ENCODE measurements around the gene IPO11.
"Not testable (repeated sequence)": the region's sequence is repeated elsewhere in the genome, so short reads cannot be mapped to it uniquely, and the experiment has no call there.

The IPO11 gene

GRCh38 chr5:62643556-62644451, 231.2 kb downstream of the IPO11 start:
- DNase-seq (ENCODE audit: low spot score) (no peak), FAIRE-seq (no peak)

DNA sequence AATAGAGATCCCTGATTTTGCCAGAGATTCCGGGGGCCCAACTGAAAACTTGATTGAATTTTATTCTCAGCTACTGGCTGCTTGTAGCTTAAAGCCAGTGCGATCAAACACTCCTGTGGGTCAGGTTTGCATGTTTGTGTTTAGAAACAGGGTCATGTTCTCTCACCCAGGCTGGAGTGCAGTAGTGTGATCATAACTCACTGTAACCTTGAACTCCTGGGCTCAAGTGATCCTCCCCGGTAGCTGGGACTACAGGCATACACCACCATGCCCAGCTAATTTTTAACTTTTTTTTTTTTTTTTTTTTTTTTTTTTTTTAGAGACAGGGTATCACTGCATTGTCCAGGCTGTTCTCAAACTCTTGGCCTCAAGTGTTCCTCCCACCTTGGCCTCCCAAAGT, 232.7 kb downstream of the IPO11 start:
- DNase-seq (ENCODE audit: low spot score) (no peak), FAIRE-seq (no peak)

DNA sequence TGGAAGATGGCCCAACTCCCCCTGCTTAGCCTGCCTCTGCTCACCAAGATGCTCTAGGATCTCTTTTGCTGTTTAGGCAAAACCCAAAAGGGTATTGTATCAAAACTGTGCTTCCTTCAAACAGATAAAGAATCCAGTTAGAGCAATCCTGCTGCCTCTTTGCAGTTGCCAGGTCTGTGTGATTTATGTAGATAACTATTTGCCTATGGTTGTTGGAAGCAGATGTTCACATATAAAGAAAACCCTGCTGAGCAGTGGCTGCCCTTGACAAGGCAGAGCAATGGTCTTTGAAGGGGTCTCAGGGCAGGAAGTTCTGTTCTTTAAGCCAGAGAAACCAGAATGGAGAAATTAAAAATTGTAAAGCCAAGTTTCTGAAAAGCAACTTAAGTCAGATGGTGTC, 234.7 kb downstream of the IPO11 start:
- FAIRE-seq: no peak
- no peak for DNase-seq (ENCODE audit: low spot score)

- no peak for FAIRE-seq
- DNase-seq (ENCODE audit: low spot score): no peak
Measured at GRCh38 chr5:62649025-62649424, 236.5 kb downstream of the IPO11 start.

- FAIRE-seq (no peak), DNase-seq (ENCODE audit: low spot score) (no peak)
Measured at GRCh38 chr5:62649476-62650113, 237.0 kb downstream of the IPO11 start.

DNA sequence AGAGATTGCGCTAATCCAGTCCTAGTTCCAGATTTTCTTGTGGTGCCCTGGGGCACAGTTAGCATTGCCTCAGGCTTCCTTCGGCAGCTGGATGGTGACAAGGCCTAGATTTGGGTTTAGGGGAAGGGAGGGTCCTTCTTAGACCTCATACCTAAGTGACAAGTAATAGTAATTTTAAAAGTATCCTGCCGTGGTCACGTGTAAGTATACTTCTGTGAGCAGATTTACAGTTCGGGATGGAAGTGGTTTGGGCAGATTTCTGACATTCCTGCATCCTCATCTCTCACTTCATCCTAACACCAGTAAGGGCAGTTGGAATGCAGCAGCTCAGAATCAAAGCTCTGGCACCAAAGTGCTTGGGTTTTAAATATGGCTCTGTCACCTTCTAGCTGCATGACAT, 237.6 kb downstream of the IPO11 start:
- DNase-seq (ENCODE audit: low spot score) (no peak), FAIRE-seq (no peak)

GRCh38 chr5:62652225-62652624, 239.7 kb downstream of the IPO11 start:
- FAIRE-seq: no peak

DNA sequence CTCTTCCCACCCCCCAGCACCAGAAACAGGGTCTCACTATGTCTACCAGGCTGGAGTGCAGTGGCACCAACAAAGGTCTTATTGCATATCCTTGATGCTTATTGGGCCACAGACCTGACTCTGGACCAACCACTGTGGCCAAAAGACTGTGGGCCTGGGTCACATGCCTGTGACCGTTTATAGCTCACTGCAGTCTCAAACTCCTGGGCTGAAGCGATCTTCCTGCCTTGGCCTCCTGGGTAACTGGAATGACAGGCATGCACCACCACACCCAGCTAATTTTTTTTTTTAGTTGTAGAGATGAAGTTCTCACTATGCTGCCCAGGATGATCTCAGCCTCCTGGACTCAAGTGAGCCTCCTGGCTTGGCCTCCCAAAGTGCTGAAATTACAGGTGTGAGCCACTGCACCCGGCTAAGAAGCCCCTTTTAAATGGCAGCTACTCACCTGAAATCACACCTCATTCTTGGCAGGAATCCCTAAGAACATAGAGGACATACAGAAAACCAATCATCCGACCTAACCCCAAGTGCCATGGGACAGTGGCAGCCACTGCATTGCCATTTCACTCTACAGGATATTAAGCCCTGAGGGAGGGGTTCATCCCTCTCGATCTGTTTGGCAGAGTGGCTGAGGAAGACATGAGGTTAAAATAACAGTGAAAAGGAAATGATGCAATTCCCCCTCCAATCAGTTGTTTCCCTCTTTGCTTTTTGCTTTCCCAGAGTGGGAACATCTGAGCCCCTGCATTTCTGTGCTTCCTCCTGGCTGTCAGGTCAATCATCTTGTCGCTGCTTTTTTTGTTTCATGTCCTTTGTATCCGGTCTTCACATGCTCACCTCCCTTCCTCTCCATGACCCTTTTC, 240.7 kb downstream of the IPO11 start:
- FAIRE-seq: no peak

More at GRCh38 chr5:62652225-62652624, 239.7 kb downstream of the IPO11 start:
- DNase-seq (ENCODE audit: low spot score): no peak

DNA sequence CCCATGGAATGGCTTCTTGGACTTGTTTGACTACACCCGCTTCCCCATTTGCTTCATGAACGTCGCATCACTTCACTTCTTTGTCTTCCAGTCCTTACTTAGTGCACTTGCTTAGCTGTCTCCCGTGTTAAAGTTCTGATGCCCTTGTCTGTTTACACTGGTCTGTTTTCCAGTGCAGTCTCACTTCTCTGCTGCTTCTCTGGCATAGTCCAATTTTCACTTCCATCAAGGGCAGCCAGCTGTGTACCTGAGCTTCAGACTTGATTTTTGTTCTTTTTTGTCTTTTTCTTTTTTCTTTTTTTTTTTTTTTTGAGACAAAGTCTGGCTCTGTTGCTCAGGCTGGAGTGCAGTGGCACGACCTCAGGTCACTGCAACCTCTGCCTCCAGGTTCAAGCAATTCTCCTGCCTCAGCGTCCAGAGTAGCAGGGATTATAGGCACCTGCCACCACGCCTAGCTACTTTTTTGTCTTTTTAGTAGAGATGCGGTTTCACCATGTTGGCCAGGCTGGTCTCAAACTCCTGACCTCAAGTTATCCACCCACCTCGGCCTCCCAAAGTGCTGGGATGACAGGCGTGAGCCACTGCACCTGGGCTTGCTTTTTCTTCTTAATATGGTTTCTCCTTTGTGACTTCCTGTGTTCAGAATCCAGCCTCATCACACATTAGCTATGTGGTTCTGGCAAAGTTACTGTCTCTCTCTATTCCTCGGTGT, 241.5 kb downstream of the IPO11 start:
- FAIRE-seq: no peak
- DNase-seq (ENCODE audit: low spot score): no peak

More for the DNA sequence above, 240.7 kb downstream of the IPO11 start:
- no peak for DNase-seq (ENCODE audit: low spot score)

- DNase-seq (ENCODE audit: low spot score); FAIRE-seq: not testable (repeated sequence)
Measured at GRCh38 chr5:62657772-62658171, 245.2 kb downstream of the IPO11 start.

- FAIRE-seq: no peak
- no peak for DNase-seq (ENCODE audit: low spot score)
Measured at GRCh38 chr5:62661126-62661525, 248.6 kb downstream of the IPO11 start.

GRCh38 chr5:62662521-62662920, 250.0 kb downstream of the IPO11 start:
- DNase-seq (ENCODE audit: low spot score) (no peak), FAIRE-seq (no peak)

DNA sequence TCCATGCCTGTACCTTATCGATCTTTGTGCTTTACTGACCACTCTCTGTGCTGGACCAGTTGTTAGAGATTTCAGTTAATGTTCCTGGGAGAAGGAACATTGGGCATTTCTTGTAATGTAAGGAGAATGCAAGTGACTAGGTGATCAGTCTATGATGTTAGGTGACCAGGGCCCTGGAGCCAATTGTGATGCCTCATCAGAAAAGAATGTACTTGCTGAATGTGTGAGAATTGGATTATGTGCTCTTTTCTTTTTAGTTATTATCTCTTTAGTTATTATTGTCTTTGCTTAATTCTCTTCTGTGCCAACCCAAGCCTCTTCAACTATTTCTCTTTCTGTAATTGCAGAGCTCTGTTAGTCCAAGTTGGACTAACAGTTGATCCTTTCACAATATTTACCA, 258.9 kb downstream of the IPO11 start:
- no peak for FAIRE-seq

GRCh38 chr5:62676596-62676995, 264.0 kb downstream of the IPO11 start:
- DNase-seq (ENCODE audit: low spot score); FAIRE-seq: not testable (repeated sequence)

More for the DNA sequence above, 258.9 kb downstream of the IPO11 start:
- no peak for DNase-seq (ENCODE audit: low spot score)
